Nephron (organoid): ENCODE data around the gene SERPINB3.

Source experiments
- H3K27ac Mint-ChIP-seq, 3 experiments: 2 replicates each; pipeline ENCODE4 v1.8.0; 2020; ENCODE audit warnings: mixed read lengths in 3 of 3, mild to moderate bottlenecking in 2 of 3, moderate library complexity in 1 of 3
- H3K27me3 Mint-ChIP-seq: 2 replicates; pipeline ENCODE4 v1.8.0; 2021; ENCODE audit warnings: low read depth, mild to moderate bottlenecking, moderate library complexity, mixed read lengths
- H3K36me3 Mint-ChIP-seq: 2 replicates; pipeline ENCODE4 v1.8.0; 2020; ENCODE audit warnings: low read depth, mixed read lengths
- H3K4me1 Mint-ChIP-seq: 2 replicates; pipeline ENCODE4 v1.8.0; 2020; ENCODE audit warnings: mixed read lengths
- H3K4me3 Mint-ChIP-seq, 3 experiments: 2 replicates each; pipeline ENCODE4 v1.8.0; 2020; ENCODE audit warnings: mild to moderate bottlenecking in 3 of 3, mixed read lengths in 3 of 3, moderate library complexity in 2 of 3
- H3K9me3 Mint-ChIP-seq: 2 replicates; pipeline ENCODE4 v1.8.0; 2020; ENCODE audit warnings: mixed read lengths
- TF ChIP-seq, protein P1 (sequence below), 3 experiments: fragments of 200-600 bp; sonication (generic); IDR thresholded peaks; one replicate each; pipeline ENCODE4 v1.5.0; 2021; ENCODE audit warnings: antibody characterized with exemption in 3 of 3; ENCODE audit not compliant: unreplicated experiment in 3 of 3

Gene SERPINB3

DNA sequence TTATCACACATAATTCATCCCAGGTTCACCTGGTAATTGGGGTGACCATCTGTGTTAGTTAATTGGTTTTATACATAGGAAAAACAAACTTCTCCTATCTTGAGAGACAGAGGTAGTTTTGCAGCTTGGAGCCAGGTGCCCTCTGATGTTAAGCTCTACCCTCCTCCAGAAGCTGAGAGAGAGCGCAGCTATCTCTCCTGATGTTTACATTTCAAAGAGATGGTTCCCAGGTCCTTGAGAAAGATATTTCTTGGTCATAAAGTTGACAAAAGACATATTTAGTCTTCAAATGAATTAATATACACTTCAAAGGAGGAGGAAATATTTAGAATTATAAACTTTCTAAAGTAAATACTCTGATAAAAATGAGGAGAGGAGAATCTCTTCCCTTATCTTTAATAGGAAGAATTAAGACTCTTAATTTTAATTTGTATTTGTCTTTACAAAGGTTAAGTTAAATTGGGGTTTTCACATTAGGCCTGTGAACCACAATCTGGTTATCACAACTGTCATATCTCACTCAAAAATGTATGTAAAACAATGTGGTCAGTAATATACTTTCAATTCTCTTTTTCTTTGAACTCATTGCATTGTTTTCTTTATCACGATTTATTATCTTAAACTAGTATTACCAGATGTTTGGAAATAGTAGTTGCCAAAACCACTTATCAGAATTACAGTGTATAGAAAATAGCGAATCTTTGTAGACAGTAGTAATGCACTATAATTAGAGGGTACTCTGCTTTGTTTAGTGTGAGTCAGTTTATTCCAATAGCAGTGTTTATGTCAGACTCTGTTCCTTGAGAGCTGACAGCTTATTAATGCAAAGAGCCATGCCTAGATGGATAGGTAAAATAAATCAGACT lies 44.4 kb downstream of the SERPINB3 start:
- TF ChIP-seq, protein P1, sequence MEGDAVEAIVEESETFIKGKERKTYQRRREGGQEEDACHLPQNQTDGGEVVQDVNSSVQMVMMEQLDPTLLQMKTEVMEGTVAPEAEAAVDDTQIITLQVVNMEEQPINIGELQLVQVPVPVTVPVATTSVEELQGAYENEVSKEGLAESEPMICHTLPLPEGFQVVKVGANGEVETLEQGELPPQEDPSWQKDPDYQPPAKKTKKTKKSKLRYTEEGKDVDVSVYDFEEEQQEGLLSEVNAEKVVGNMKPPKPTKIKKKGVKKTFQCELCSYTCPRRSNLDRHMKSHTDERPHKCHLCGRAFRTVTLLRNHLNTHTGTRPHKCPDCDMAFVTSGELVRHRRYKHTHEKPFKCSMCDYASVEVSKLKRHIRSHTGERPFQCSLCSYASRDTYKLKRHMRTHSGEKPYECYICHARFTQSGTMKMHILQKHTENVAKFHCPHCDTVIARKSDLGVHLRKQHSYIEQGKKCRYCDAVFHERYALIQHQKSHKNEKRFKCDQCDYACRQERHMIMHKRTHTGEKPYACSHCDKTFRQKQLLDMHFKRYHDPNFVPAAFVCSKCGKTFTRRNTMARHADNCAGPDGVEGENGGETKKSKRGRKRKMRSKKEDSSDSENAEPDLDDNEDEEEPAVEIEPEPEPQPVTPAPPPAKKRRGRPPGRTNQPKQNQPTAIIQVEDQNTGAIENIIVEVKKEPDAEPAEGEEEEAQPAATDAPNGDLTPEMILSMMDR (IDR thresholded peaks at IDR 0.05; ENCODE audit: unreplicated experiment in 3 of 3): no peak
- Mint-ChIP-seq H3K36me3 (no peaks in the 10 kb centered on the region), H3K27me3 (no peaks in the 10 kb centered on the region), H3K4me3 (no peak overlapping the region), H3K27ac (peak overlapping the region in 1 of 3 experiments; percentile 37), H3K4me1 (no peaks in the 10 kb centered on the region), H3K9me3 (peaks cover 8% of the 10 kb centered on the region)

DNA sequence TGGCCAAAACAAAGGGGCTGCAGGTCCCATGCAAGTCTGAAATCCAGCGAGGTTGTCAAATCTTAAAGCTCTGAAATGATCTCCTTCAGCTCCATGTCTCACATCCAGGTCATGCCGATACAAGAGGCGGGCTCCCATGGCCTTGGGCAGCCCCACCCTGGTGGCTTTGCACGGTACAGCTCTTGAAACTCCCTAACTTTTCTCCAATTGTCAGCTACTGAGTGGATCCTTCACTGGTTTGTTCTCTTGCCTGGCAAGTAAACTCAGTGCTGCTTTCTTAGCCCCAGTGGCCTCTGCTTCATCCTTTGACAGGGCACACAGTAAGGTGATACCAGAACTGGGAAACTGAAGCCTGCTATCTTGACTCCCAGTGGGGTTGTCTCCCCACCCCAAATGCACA lies 48.3 kb downstream of the SERPINB3 start:
- H3K27me3 Mint-ChIP-seq: no peaks in the 10 kb centered on the region
- H3K9me3 Mint-ChIP-seq: no peaks in the 10 kb centered on the region
- H3K36me3 Mint-ChIP-seq: no peaks in the 10 kb centered on the region
- no peak overlapping the region for H3K4me3 Mint-ChIP-seq
- TF ChIP-seq, protein P1 (IDR thresholded peaks at IDR 0.05; ENCODE audit: unreplicated experiment in 3 of 3): no peak
- H3K27ac Mint-ChIP-seq: no peak overlapping the region
- no peaks in the 10 kb centered on the region for H3K4me1 Mint-ChIP-seq

DNA sequence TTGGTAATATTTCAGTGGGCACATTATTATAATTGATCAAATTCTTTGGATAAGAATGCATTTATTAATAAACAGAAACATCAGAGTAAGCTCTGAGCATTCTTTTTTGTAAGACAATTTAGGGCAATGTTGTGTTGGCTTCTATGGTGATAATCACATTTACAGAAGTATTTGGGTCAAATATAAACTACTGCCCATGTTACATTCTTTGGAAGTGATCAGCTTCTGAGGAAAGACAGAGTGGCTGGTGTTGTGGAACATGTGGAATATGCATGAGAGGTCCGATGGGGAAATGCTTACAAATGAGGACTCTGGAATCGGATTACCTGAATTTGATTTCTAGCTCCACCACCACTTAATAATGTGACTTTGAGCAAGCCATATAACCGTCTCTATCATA lies 55.2 kb downstream of the SERPINB3 start:
- Mint-ChIP-seq H3K36me3 (no peaks in the 10 kb centered on the region), H3K4me1 (no peaks in the 10 kb centered on the region), H3K27ac (no peak overlapping the region), H3K9me3 (no peaks in the 10 kb centered on the region), H3K4me3 (no peak overlapping the region), H3K27me3 (peaks cover 4% of the 10 kb centered on the region)
- TF ChIP-seq, protein P1 (IDR thresholded peaks at IDR 0.05; ENCODE audit: unreplicated experiment in 3 of 3): no peak
